Adrenal gland (tissue), 12 donors: ENCODE results near the gene SH3BGRL3. TPM values are rescaled to one million over a fixed set of nuclear protein-coding genes. Genes with fewer than 3 reads are reported as not detected.

ENCODE experiments used
- DNase-seq, 7 donors: peaks; one replicate each; pipeline ENCODE4 v3.0.0-alpha.2; 2019 to 2020
- H3K27ac ChIP-seq, 5 donors: fragments of 200-600 bp; sonication (generic) in 4 of 5; 1 replicate in 3 of 5; 2 replicates in 2 of 5; pipeline versions ENCODE4 v1.5.1 to v1.8.0; 2016 to 2020; ENCODE audit warnings: mild to moderate bottlenecking in 1 of 5
- H3K27me3 ChIP-seq: fragments of 200-600 bp; 2 replicates; pipeline ENCODE4 v1.8.0; 2021
- H3K36me3 ChIP-seq, 2 donors: fragments of 200-600 bp; replicated peaks in 1 of 2; 1 replicate in 1 of 2; 2 replicates in 1 of 2; pipeline versions ENCODE4 v1.5.1 to v1.8.0; 2018 to 2022
- H3K4me1 ChIP-seq, 2 donors: fragments of 200-600 bp; replicated peaks in 1 of 2; 1 replicate in 1 of 2; 2 replicates in 1 of 2; pipeline versions ENCODE4 v1.5.1 to v1.8.0; 2018 to 2021
- H3K4me3 ChIP-seq, 4 donors: fragments of 200-600 bp; sonication (generic) in 3 of 4; one replicate each; pipeline ENCODE4 v1.5.1; 2016 to 2018
- H3K9me3 ChIP-seq, 3 donors: fragments of 200-600 bp; sonication (generic) in 1 of 3; replicated peaks in 1 of 3; 1 replicate in 2 of 3; 2 replicates in 1 of 3; pipeline versions ENCODE4 v1.5.1 to v1.8.0; 2016 to 2021
- POLR2A ChIP-seq, 2 donors: fragments of 450-650 bp; IDR thresholded peaks; one replicate each; pipeline ENCODE4 v1.6.1; 2017; ENCODE audit warnings: antibody characterized with exemption in 2 of 2, mild to moderate bottlenecking in 2 of 2, moderate library complexity in 1 of 2
- WGBS, 4 donors: extraction: QIAGEN DNeasy Blood & Tissue Kit in 2 of 4; methylation state at CpG; one replicate each; pipeline versions ENCODE4 v1.1.5 to v1.1.7; 2013 to 2017; 5-methylcytosine and 5-hydroxymethylcytosine counted together
- intact Hi-C, 2 donors: fragments of 100-400 bp; cut with DNase I; formaldehyde crosslinking; loops; one replicate each; pipeline versions ENCODE4 v1.14.1 to v1.15.0; 2022 to 2023
- polyA plus RNA-seq, 3 donors: library from polyadenylated mRNA; stranded (reverse); fragments of 200-250 nt in 2 of 3; fragments of 350-450 nt in 1 of 3; fragmentation: Illumina TruSeq in 1 of 3; extraction: RNeasy Lipid Tissue Mini Kit (QIAGEN cat#74804) in 1 of 3; gene quantifications; one replicate each; pipeline ENCODE4 v1.2.3, GENCODE V29; 2013 to 2014
- total RNA-seq, 9 donors: library from RNA; depleted of rRNA in 4 of 9; stranded (reverse); fragments of >200 nt in 4 of 9; fragments of 120-200 nt in 1 of 9; fragmentation: NEBNext Ultra II Directional in 1 of 9; extraction: Animal tissue kit (Norgen Biotek cat#: 25700) in 1 of 9; gene quantifications; one replicate each; pipeline versions ENCODE4 v1.1.0 to v1.2.4, GENCODE V29; 2013 to 2023
- TF ChIP-seq, protein P1 (sequence below), 6 experiments: fragments of 450-650 bp in 4 of 6; fragments of 200-600 bp in 2 of 6; sonication (generic) in 1 of 6; IDR thresholded peaks; 1 replicate in 5 of 6; 2 replicates in 1 of 6; pipeline versions ENCODE4 v1.5.1 to v1.8.0; 2016 to 2021; ENCODE audit warnings: antibody characterized with exemption in 6 of 6, mild to moderate bottlenecking in 2 of 6, moderate library complexity in 1 of 6
- donor health status: healthy with polysubstance abuse.
- donor health status: Bipolar disorder and iron deficiency.
- donor health status: DM: yes; HTN: yes; CAD: no.
- donor health status: DM: no; HTN: no; CAD: no.
- donor health status: DM: no; HTN: no; CAD: no.
- donor health status: DM: yes; HTN: yes; CAD: no.

The SH3BGRL3 gene
- total and polyA plus RNA-seq, 12 donors, result 21.0 to 350 (median 92.8) TPM

DNA sequence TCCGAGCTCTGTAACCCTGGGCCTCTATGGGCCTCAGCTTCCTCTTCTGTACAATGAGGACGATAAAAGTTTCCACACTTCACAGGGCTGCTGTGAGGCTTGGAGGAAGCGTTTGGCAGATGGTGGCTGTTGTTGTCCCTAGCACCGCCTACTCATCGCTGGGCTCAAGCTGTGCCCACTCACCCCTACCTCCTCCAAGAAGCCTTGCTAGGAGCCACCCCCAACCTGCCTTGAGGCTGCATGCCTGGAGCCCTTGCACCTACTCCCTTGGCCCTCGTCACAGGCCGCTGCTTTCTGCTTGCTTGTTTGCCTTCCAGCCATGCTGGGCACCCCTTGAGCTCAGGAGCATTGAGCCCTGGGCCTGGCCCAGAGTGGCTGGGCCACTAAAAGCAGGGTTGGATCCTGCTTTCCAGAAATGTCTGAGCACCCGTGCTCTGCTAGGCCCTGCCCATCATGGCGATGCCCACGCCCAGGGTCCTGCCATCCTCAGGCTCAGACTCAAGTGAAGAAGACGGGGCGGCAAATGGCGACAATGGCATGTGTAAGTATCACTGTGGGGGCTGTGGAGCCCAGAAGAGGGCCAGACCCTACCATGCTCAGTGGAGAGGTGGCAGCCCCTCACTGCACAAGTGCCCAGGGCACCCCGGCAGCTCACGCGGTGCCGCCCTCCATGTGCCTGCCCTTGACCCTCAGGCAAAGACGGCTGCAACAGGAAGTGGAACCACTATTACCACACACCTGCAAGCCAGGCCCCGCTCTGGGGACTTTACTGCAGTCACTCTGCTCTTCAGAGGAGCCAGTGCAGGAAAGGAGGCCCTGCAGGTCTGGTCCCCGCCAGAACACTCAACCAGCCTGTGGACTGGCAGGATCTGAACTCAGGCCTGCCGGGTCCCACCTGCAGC is 9.5 kb downstream of the SH3BGRL3 start:
- intact Hi-C loops, result no loop called here
- WGBS, 4 donors, result 77 to 90% (median 86%) methylated on average over 11 to 21 of the region's 21 CpGs
- TF ChIP-seq, protein P1, sequence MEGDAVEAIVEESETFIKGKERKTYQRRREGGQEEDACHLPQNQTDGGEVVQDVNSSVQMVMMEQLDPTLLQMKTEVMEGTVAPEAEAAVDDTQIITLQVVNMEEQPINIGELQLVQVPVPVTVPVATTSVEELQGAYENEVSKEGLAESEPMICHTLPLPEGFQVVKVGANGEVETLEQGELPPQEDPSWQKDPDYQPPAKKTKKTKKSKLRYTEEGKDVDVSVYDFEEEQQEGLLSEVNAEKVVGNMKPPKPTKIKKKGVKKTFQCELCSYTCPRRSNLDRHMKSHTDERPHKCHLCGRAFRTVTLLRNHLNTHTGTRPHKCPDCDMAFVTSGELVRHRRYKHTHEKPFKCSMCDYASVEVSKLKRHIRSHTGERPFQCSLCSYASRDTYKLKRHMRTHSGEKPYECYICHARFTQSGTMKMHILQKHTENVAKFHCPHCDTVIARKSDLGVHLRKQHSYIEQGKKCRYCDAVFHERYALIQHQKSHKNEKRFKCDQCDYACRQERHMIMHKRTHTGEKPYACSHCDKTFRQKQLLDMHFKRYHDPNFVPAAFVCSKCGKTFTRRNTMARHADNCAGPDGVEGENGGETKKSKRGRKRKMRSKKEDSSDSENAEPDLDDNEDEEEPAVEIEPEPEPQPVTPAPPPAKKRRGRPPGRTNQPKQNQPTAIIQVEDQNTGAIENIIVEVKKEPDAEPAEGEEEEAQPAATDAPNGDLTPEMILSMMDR (IDR thresholded peaks at IDR 0.05), result no peak
- Histone ChIP-seq H3K27ac (peak overlapping the region in 4 of 5 donors; percentile 33 to 78 (median 48)), H3K36me3 (no peaks in the 10 kb centered on the region), H3K4me3 (no peak overlapping the region), H3K9me3 (no peaks in the 10 kb centered on the region), H3K4me1 (peaks cover 0 to 27% of the 10 kb centered on the region in 2 donors), H3K27me3 (no peaks in the 10 kb centered on the region)
- DNase-seq, result peak in 4 of 7 donors; percentile 42 to 68 (median 46)

DNA sequence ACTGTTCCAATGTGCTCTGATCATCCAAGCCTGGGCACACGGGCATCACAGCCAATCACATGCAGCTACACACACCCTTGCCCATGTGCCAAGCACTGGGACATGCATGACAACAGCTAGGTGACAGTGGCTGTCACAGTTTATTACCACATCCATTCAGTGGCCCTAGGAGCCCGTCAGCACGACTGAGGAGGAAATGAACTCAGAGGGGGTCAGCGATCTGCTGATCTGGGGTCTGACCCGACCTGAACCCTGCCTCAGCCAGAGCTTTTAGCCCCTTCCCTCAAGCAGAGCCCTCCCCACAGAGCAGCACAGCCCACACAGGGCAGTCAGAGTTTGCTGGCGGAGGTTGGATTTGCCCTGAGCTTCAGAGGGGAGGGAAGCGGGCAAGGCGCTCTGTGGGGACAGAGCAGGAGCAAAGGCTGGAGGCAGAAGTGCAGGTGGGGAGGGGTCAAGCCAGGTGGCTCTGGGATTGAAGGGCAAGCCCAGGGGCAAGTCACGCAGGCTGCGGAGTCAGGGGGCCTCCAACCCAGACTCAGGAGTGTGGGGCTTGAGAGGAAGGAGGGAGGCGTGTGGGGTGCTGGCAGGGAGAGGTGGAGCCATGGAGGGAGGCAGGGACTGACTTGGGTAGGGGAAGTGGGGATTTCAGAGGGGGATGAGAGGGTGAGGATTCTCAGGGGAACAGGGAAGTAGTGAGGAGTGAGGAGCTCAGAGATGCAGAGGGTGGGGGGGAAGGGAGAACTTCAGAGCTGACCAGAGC is 10.4 kb downstream of the SH3BGRL3 start:
- TF ChIP-seq, protein P1 (IDR thresholded peaks at IDR 0.05), result no peak
- no peak for TF ChIP-seq POLR2A (IDR thresholded peaks at IDR 0.05)
- H3K27ac ChIP-seq, result peak overlapping the region in 3 of 5 donors; percentile 45 to 78 (median 52)
- whole genome bisulfite sequencing, 4 donors, result 66 to 82% (median 70%) methylated on average over 8 to 11 of the region's 11 CpGs
- no peak overlapping the region for H3K4me3 ChIP-seq
- intact Hi-C loops, result no loop called here
- no peaks in the 10 kb centered on the region for H3K27me3 ChIP-seq
- no peaks in the 10 kb centered on the region for H3K36me3 ChIP-seq
- H3K9me3 ChIP-seq, result no peaks in the 10 kb centered on the region
- H3K4me1 ChIP-seq, result peaks cover 0 to 19% of the 10 kb centered on the region in 2 donors
- DNase-seq, result no peak

DNA sequence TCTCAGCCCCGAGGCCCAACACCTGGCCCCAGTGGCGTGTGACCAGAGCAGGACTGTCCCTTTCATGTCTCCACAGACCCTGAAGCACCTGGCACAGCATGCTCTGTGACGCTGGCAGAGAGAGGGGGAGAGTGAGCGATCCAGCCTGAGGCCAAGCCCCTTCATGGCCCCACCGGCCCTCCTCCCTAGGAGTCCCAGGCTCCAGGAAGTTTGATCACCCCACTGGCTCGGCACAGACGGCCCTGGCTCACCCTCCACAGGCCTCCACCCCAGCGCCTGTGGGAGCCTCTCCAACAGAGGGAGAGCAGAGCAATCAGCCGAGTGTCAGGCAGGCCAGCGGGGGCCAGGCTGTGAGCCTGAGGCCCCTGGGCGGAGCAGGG is 11.0 kb downstream of the SH3BGRL3 start:
- Histone ChIP-seq H3K27me3 (no peaks in the 10 kb centered on the region), H3K9me3 (no peaks in the 10 kb centered on the region), H3K4me1 (peaks cover 0 to 19% of the 10 kb centered on the region in 2 donors), H3K4me3 (no peak overlapping the region), H3K36me3 (no peaks in the 10 kb centered on the region), H3K27ac (peak overlapping the region in 3 of 5 donors; percentile 21 to 78 (median 35))
- DNase-seq, result peak in 1 of 7 donors; percentile 66
- no peak for TF ChIP-seq POLR2A (IDR thresholded peaks at IDR 0.05)
- TF ChIP-seq, protein P1 (IDR thresholded peaks at IDR 0.05), result no peak
- WGBS, 4 donors, result 80 to 87% (median 83%) methylated on average over 9 to 11 of the region's 11 CpGs
- intact Hi-C loops, result no loop called here

DNA sequence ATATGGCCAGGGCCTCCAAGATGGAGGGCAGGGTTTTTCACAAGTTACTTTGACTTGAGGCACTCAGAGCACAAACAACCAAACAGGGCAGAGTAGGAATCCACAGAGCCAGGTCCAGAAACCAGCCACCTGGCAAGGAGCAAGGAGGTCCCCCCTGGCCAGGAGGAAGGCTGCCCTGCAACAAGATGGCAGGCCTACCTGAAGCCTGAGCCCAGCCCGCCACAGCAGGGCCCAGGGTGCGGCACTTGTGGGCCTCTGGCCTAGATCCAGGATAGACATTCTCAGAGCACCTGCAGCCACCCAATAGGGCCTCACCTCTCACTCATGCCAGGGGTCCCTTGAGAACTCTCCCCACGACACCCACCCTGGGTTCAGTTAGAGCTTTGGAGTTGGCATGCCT is 11.5 kb downstream of the SH3BGRL3 start:
- Histone ChIP-seq H3K9me3 (no peaks in the 10 kb centered on the region), H3K27me3 (no peaks in the 10 kb centered on the region), H3K4me1 (peaks cover 0 to 19% of the 10 kb centered on the region in 2 donors), H3K36me3 (no peaks in the 10 kb centered on the region), H3K4me3 (no peak overlapping the region), H3K27ac (no peak overlapping the region)
- WGBS, 4 donors, result 93 to 100% methylated on average over 3 of the region's 3 CpGs; no CpG with 5 or more reads in 2 of the 4 donors
- TF ChIP-seq POLR2A (IDR thresholded peaks at IDR 0.05), result no peak
- TF ChIP-seq, protein P1 (IDR thresholded peaks at IDR 0.05), result no peak
- intact Hi-C loops, result no loop called here
- DNase-seq, result no peak
